ENCODE results near the gene ZNG1F.
"Not testable (repeated sequence)": the region's sequence is repeated elsewhere in the genome, so short reads cannot be mapped to it uniquely, and the experiment has no call there.

ZNG1F gene

GRCh38 chr9:41087929-41088328, 101.2 kb downstream of the ZNG1F start:
- not testable (repeated sequence) for H3K27ac Mint-ChIP-seq (ENCODE audit: low read depth); H3K9me3 Mint-ChIP-seq; ATAC-seq (replicated peaks; ENCODE audit: extremely low read depth, poor library complexity, severe bottlenecking); H3K4me3 Mint-ChIP-seq; H3K36me3 Mint-ChIP-seq (ENCODE audit: insufficient read depth); H3K4me1 Mint-ChIP-seq; DNase-seq (ENCODE audit: low spot score in 2 of 2)
- H3K27me3 Mint-ChIP-seq = peaks cover 39% of the 10 kb centered on the region

GRCh38 chr9:41087157-41087780, 101.8 kb downstream of the ZNG1F start:
- not testable (repeated sequence) for H3K4me1 Mint-ChIP-seq; H3K36me3 Mint-ChIP-seq (ENCODE audit: insufficient read depth); H3K4me3 Mint-ChIP-seq; DNase-seq (ENCODE audit: low spot score in 2 of 2); ATAC-seq (replicated peaks; ENCODE audit: extremely low read depth, poor library complexity, severe bottlenecking); H3K9me3 Mint-ChIP-seq; H3K27ac Mint-ChIP-seq (ENCODE audit: low read depth)
- H3K27me3 Mint-ChIP-seq = peaks cover 46% of the 10 kb centered on the region

GRCh38 chr9:41086685-41087084, 102.4 kb downstream of the ZNG1F start:
- not testable (repeated sequence) for H3K4me3 Mint-ChIP-seq; ATAC-seq (replicated peaks; ENCODE audit: extremely low read depth, poor library complexity, severe bottlenecking); H3K9me3 Mint-ChIP-seq; DNase-seq (ENCODE audit: low spot score in 2 of 2); H3K4me1 Mint-ChIP-seq; H3K27ac Mint-ChIP-seq (ENCODE audit: low read depth); H3K36me3 Mint-ChIP-seq (ENCODE audit: insufficient read depth)
- peaks cover 50% of the 10 kb centered on the region for H3K27me3 Mint-ChIP-seq

GRCh38 chr9:41086215-41086614, 102.9 kb downstream of the ZNG1F start:
- not testable (repeated sequence) for H3K27ac Mint-ChIP-seq (ENCODE audit: low read depth); H3K9me3 Mint-ChIP-seq; ATAC-seq (replicated peaks; ENCODE audit: extremely low read depth, poor library complexity, severe bottlenecking); H3K4me3 Mint-ChIP-seq; H3K36me3 Mint-ChIP-seq (ENCODE audit: insufficient read depth); H3K4me1 Mint-ChIP-seq; DNase-seq (ENCODE audit: low spot score in 2 of 2)
- H3K27me3 Mint-ChIP-seq = peaks cover 50% of the 10 kb centered on the region

GRCh38 chr9:41082358-41082757, 106.8 kb downstream of the ZNG1F start:
- not testable (repeated sequence) for H3K36me3 Mint-ChIP-seq (ENCODE audit: insufficient read depth); ATAC-seq (replicated peaks; ENCODE audit: extremely low read depth, poor library complexity, severe bottlenecking); H3K27ac Mint-ChIP-seq (ENCODE audit: low read depth); DNase-seq (ENCODE audit: low spot score in 2 of 2); H3K4me3 Mint-ChIP-seq; H3K4me1 Mint-ChIP-seq; H3K9me3 Mint-ChIP-seq
- peaks cover 38% of the 10 kb centered on the region for H3K27me3 Mint-ChIP-seq

Data from central memory CD8-positive, alpha-beta T cell (primary cell).